Middle frontal gyrus (tissue), 1 donor: Measurements from ENCODE around the gene NBL1.

Source experiments
- DNase-seq: peaks from one replicate; pipeline ENCODE4 v3.0.0-alpha.2; 2015; ENCODE audit warnings: low spot score; ENCODE audit errors: extremely low spot score

Gene NBL1

DNA sequence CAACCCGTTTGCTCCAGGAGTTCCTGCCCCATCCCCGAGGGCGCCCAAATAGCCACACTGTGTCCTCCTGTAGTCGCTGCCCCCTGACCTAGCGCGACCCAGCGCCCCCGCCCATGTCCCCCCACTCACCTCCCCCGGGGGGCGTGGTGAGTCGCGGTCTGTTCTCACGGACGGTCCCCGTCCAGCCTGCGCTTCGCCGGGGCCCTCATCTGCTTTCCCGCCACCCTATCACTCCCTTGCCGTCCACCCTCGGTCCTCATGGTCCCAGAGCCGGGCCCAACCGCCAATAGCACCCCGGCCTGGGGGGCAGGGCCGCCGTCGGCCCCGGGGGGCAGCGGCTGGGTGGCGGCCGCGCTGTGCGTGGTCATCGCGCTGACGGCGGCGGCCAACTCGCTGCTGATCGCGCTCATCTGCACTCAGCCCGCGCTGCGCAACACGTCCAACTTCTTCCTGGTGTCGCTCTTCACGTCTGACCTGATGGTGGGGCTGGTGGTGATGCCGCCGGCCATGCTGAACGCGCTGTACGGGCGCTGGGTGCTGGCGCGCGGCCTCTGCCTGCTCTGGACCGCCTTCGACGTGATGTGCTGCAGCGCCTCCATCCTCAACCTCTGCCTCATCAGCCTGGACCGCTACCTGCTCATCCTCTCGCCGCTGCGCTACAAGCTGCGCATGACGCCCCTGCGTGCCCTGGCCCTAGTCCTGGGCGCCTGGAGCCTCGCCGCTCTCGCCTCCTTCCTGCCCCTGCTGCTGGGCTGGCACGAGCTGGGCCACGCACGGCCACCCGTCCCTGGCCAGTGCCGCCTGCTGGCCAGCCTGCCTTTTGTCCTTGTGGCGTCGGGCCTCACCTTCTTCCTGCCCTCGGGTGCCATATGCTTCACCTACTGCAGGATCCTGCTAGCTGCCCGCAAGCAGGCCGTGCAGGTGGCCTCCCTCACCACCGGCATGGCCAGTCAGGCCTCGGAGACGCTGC is 21.7 kb downstream of the NBL1 start:
- DNase-seq = no peak

DNA sequence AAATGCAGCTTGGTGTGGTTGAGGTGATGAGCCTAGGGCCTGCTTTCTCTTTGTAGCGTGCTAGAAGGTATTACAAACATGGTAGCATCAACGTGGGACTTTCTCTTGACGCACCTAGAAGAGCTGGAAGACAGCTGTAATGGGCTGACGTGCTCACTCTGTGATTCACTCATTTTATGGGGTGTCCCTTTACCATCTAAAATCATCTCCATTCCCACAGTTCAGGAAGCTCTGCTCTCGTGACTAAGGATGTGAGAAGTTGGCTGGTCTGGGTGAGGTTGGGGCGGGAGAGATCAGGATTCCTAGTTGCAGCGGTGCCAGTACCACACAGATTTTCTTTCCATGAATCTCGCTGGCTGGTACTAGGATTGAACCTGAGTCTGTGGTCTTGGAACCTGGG is 24.8 kb downstream of the NBL1 start:
- no peak for DNase-seq

DNA sequence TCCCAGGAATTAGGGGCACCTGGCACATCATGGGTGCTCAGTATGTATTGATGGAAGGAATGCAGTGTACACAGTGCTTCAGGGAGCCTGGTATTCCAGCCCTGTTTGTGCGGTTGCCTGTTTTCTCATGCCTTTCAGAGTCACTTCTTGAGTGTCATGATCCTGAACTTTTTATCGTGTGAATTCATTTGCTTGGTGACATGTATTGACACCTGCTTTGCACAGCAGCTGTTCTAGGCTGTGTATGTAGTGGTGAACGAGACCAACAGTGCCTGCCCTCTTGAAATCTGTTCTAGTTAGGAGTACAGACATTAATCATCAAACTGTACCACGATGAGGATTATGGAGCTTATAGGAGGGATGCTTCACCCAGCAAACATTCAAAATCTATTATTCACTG is 26.7 kb downstream of the NBL1 start:
- DNase-seq = no peak

DNA sequence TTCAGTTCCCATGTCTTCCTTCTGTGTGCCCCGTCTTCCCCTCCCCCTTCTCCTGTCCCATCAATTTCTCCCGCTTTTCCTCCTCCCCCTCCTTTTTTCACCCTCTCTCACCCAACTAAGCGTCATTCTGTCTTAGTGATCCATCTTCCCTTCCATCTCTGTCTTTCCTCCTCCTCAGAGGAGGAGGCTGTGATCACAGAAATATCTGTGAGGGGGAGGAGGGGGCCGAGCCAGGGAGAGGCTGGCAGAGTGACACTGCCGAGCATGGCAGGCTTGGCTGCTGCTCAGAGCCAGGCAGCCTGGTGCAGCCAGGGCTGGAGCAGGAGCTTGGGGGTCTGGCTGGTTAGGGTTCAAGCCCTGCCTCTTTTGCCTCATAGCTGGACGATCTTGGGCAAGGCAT is 28.1 kb downstream of the NBL1 start:
- DNase-seq = no peak

DNA sequence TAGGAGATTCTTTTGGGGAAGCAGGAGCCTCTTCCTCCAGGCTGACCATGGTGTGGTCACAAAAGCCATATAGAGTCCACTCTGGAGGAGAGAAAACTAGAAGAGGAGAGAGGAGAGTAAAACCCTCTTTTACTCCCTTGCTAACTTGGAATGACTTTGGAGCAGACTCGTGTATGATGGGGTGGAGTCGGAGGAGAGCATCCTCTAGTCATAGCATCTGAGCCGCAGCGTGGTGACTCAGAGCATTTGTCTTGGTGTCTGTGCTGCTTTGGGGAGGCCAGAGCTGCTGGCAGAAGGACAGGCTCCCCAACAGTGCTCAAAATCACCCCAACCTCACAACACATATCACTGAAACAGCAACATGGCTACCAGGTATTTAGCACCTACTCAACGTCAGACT is 31.7 kb downstream of the NBL1 start:
- no peak for DNase-seq

DNA sequence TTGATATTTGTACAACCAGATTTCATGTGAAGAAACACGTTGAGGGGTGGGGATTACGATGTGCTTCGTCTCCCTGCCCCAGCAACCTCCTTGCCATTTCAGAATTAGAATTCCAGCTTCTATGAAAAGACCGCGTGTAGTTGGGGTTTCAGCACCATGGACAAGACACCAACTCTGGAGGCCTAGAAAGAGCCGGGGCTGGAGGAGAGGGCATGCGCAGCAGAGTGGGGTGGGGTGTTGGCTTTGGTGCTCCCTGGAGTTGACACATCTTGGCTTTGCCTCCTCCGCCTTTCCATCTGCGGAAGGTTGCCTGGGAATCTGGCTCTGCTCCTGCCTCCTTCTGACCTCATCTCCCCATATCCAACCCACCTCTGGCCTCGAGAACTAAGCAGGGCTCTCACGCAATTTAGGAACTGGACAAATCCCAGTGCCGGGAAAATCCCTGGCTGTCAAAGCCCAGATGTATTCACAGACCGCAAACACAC is 32.4 kb downstream of the NBL1 start:
- no peak for DNase-seq

DNA sequence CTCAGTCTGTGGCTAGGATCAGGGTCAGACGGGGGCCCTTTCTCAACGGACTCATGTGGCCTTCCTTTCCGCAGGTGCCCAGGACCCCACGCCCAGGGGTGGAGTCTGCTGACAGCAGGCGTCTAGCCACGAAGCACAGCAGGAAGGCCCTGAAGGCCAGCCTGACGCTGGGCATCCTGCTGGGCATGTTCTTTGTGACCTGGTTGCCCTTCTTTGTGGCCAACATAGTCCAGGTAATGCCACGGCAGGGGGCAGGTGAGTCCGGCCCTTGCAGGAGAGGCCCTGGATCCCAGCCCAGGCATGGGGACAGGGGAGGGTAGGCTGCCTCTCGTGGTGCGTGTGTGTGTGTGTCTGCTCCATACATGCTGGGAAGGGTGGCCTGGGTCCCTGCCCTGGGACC is 34.4 kb downstream of the NBL1 start:
- DNase-seq = no peak

DNA sequence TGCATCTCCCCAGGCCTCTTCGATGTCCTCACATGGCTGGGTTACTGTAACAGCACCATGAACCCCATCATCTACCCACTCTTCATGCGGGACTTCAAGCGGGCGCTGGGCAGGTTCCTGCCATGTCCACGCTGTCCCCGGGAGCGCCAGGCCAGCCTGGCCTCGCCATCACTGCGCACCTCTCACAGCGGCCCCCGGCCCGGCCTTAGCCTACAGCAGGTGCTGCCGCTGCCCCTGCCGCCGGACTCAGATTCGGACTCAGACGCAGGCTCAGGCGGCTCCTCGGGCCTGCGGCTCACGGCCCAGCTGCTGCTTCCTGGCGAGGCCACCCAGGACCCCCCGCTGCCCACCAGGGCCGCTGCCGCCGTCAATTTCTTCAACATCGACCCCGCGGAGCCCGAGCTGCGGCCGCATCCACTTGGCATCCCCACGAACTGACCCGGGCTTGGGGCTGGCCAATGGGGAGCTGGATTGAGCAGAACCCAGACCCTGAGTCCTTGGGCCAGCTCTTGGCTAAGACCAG is 34.9 kb downstream of the NBL1 start:
- DNase-seq = no peak

DNA sequence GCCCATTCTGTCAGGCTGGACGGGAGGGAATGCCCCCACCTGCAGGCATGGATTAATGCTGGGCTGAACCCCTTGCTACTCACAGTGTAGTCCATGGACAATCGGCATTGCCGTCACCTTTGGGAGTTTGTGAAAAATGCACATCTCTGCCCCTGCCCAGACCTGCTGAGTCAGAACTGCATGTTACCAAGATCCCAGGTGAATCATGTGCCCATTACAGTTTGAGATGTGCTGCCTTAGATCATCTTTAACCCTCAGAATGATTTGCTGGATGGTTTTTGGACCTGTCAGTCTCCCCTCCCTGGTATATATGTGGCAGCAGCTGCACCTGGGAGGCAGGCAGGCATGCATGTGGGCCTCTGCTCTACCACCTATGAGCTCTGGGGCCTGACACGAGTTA is 35.6 kb downstream of the NBL1 start:
- DNase-seq = no peak

DNA sequence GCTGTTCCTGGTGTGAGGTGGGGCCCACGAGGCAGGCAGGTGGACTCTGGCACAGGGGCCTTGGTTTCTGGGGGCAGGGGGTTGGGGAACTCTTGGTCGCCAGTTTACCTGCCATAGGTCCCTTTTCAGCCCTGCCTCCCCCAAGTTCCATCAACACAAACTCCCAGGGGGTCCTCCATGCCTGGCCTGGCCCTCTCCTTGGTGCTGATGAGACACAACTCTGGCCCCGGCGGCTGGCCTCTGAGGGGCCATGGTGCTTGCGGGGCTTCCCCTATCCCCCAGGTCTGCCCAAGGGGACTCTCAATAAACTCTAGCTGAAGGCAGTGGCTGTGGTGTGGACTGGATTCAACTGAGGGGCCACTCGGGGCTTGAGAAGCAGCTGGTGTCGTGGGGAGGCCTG is 36.5 kb downstream of the NBL1 start:
- no peak for DNase-seq

DNA sequence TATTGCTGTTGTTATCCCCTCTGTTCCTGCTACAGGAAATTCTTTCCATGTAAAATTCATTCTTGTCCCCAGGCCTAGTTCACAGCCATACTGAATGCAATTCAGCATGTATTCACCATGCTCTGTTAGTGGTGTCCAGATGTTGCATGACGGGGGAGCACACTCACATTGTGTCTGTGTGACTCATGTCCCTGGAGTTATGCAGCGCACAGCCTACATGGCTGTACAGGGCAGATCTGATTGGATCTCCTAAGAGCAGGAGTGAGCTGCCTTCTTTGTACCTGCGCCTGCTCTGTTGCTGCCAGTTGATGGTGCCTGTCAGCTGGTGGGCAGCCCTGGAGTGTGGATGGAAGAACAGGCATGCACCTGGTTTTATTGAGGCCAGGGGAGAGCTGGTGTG is 38.1 kb downstream of the NBL1 start:
- DNase-seq = no peak

DNA sequence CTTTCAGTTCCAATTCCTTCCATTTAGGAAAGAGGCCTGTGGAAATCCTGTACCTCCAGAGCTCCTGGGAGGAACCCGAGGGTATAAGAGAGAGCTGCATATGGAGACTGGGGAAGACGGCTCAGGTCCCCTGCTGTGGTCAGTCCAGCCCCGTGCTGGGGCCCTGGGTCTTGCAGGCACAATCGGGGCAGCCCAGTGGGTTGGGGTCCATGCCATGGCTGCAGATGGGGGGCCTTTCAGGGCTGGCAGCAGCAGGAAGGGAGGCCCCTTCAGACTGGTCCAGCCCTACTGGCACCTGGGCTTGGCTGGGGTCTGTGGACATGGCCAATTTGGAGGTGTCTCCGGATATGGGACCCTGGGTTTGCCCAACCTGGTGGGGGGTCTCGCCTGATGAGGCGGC is 38.8 kb downstream of the NBL1 start:
- no peak for DNase-seq

DNA sequence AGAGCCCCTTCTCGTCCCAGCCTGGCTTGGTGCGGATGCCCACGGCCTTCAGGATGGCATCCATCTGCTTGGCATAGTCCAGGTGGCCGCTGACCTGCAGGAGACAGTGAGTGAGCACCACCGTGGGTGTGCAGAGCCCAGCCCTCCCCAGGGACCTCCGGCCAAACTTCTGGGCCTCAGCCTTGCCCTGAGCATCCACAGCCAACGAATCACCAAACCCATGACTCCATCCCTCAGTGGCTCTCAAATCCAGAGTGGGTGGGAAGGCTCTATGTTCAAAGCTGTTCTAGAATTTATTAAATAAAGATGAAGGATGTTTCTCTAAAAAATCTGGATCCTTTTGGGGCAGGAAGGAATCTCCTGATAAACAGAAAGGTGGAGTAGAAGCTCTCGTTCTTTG is 39.2 kb downstream of the NBL1 start:
- DNase-seq = no peak

DNA sequence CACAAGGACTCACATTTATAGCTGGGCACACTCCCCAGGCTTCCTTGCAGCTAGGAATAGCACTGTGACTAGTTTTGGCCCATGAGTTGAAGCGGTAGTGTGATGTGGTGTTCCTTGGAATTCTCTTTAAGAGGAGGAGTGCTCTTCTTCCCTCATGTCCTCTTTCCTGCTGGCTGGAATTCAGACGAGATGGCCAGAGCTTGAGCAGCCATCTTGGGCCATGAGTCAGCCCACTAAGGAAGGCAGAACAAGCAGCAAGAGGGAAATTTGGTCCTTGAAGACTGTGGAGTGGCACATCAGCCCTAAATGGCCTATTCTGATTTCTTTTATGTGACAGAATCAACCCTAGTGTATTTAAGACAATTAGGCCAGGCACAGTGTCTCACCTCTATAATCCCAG is 40.6 kb downstream of the NBL1 start:
- peak; percentile 14 for DNase-seq

DNA sequence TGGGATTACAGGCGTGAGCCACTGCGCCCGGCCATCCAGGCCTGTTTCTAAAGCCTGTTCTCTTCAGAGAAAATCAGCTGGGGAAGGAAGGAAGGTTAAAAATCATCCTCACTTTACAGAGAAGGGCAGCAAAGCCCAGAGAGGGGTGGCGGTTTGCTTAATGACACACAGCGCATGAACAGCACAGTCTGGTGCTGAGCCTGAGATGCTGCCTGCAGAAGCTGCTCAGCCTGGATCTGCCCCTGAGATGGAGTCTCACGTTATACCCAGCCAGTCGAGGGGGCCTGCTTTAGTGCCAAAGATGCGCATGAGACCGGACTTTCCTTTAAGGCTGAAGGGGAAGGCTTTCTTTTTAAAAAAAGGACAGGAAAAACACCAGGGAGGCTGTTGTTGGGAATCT is 41.9 kb downstream of the NBL1 start:
- no peak for DNase-seq

DNA sequence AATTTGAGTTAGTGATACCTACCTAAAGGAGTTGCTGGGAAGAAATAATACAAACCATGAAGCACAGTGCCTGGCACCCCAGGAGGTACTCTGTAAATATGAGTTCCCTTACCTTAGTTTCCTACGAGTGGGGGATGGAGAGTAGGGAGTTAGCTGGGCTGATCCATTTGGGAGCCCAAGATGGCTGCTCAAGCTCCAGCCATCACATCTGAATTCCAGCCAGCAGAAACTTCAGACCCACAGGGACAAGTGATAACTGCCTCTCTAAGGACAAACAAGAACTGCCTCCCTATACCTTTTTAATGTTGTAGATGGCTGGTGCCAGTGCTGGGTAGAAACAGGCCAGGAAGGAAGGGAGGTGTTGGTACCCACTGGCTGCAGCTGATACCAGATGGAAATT is 43.3 kb downstream of the NBL1 start:
- no peak for DNase-seq

DNA sequence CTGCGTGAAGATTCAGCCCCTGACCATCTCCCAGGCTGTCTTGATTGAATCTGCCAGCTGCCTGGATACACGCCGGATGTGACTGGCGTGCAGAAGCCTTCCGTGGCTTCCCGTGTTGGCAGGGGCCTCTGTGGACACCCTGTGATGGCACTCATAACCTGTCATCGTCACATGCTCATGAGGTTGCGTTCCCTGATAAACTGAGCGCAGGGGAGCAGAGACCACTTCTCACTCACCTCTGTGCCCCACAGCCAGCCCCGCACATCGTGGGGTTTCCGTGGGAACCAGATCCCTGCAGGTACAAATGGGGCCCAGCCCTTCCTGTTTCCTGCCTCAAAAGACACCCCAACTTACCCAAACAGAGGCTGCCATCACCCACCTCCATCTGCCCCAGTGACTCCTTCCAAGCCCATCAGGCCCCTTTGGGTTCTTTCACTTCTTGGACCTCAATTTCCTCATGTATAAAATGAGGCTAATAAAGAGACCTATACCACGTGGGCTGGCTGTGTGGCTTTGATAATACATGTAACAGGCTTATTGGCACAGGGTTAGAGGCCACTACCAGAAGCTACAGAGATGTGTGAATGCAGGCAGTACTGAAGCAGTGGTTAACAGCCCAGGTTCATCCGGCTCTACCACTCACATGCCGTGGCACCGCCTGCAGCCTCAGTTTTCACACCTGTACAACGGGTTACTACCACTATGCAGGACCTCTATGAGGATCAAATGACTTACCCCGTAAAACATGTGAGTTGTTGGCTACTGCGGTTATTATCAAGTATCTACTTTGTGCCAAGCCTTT is 44.1 kb downstream of the NBL1 start:
- DNase-seq = no peak

DNA sequence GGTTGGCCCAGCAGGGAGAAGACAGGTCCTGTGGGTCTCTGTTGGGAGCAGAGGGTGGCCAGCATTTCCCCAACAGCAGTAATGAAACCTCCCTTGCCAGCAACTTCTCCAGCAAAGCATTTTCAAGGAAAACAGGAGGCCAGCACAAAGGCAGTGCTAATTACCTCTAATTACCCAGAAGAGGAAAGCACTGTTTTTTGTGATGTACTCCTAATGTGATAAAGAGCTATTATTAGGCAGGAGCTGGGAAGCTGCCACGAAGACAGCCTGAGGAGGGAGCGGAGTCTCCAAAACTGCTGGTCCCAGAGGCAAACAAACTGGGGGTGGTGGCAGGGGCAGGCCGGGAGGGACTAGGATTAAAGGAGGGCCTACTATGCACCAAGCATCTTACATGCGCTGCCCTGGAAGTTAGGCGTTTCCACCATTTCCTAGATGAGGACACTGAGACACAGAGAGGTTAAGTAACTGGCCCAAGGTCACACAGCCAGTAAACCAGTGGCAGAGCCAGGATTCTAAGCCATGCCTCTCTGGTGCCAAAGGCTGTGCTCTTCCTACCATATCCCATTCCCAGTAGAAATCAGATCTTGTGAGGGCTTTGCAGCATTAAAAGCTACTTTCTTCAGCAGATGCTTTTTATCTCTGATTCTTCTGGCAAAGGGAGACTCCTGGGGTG is 45.1 kb downstream of the NBL1 start:
- DNase-seq = no peak

DNA sequence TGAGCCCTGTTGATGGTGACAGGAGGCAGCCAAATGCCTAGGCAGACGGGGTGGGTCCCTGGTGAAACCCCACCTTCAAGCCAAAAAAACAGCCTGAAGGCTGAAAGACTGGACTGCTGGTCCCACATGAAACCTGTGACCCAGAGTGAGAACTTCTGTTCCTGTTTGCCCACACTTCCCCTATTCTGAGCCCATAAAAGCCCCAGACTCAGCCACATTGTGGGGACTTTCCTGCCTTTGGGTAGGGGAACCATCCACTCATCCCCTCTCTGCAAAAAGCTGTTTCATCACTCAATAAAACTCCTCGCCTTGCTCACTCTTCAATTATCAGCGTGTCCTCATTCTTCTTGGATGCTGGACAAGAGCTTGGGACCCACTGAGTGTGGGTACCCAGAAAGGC is 45.7 kb downstream of the NBL1 start:
- no peak for DNase-seq

DNA sequence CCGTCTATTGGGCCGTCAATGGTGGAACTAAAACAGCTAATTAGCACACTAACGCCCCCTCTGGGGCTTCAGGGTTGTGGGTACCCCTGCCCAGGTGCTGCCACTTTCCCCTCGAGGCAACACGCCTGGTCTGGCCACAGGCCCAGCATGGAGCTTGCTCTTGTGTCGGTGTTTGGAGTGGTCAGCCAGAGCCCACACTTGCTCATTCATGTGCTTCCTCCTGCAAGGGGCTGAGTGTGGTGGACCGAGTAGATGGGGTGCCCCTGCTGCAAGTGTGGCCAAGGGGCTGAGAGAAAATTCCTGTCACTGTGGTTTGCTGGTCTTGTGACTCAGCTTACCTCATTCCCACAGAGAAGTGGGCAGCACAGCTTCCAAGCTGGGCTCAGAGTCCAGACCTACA is 46.2 kb downstream of the NBL1 start:
- DNase-seq = no peak

DNA sequence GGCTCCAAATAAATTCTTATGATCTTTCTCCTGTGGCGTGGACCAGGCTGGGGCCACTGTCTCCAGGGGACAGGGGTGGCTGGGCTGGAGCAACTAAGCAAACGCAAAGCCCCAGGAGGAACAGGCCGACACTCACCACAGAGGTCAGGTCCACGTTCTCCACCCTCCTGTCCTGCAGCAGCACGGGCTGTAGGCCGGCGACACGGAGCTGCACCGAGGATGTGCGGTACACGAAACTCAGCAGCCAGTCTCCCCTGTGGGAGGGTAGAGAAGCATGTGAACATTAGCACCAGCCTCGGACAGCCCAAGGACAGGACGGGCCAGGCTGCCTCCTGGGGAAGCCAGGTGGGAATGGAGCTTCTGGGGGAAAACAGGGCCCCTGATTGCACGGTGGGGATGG is 50.2 kb downstream of the NBL1 start:
- no peak for DNase-seq

DNA sequence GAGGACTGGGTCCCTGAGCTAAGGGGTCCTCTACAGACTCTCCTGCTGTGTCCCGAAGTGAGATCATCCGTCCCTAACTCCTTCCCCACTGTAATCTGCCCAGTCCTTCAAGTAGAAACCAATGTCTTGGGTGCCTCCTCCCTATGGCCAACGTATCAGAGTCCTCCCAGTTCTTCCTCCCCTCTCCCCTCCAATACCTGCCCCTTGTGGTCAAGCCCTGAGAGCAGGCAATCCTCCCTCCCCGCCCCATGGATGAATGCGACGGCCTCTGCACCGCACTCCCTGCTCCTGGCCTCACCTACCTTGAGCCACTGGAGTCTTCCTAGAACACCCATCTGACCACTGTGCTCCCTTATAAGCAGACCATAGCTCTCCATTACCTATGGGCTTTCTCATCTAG is 51.7 kb downstream of the NBL1 start:
- no peak for DNase-seq
